Gastrocnemius medialis (tissue), 4 donors: ENCODE results near the gene PDZD7. TPM values are rescaled to one million over a fixed set of nuclear protein-coding genes. Genes with fewer than 3 reads are reported as not detected.

Experiments used
- ATAC-seq, 2 donors: fragments of 150-250 bp; one replicate each; pipeline ENCODE4 v1.9.1; 2016
- DNase-seq, 2 donors: peaks; one replicate each; pipeline ENCODE4 v3.0.0-alpha.2; 2019
- H3K27ac ChIP-seq, 4 donors: fragments of 200-600 bp; sonication (generic); 1 replicate in 1 of 4; 2 replicates in 3 of 4; pipeline ENCODE4 v1.5.1; 2016 to 2018; ENCODE audit warnings: mild to moderate bottlenecking in 2 of 4, moderate library complexity in 1 of 4
- H3K27me3 ChIP-seq, 3 donors: fragments of 200-600 bp; sonication (generic) in 2 of 3; 1 replicate in 1 of 3; 2 replicates in 2 of 3; pipeline versions ENCODE4 v1.5.1 to v1.6.0; 2016 to 2019; ENCODE audit warnings: mild to moderate bottlenecking in 1 of 3, moderate library complexity in 1 of 3
- H3K36me3 ChIP-seq, 2 donors: fragments of 200-600 bp; sonication (generic) in 1 of 2; one replicate each; pipeline ENCODE4 v1.5.1; 2017 to 2018
- H3K4me1 ChIP-seq, 2 donors: fragments of 200-600 bp; sonication (generic) in 1 of 2; one replicate each; pipeline ENCODE4 v1.5.1; 2016 to 2017; ENCODE audit warnings: mild to moderate bottlenecking in 2 of 2
- H3K4me3 ChIP-seq, 4 donors: fragments of 200-600 bp; sonication (generic) in 3 of 4; 1 replicate in 1 of 4; 2 replicates in 3 of 4; pipeline ENCODE4 v1.5.1; 2016 to 2019; ENCODE audit warnings: mild to moderate bottlenecking in 2 of 4
- H3K9me3 ChIP-seq, 3 donors: fragments of 200-600 bp; sonication (generic) in 2 of 3; 1 replicate in 1 of 3; 2 replicates in 2 of 3; pipeline ENCODE4 v1.5.1; 2016 to 2019
- POLR2A ChIP-seq, 2 donors: fragments of 450-650 bp; IDR thresholded peaks; one replicate each; pipeline ENCODE4 v1.6.1; 2017; ENCODE audit warnings: antibody characterized with exemption in 2 of 2, mild to moderate bottlenecking in 2 of 2, moderate library complexity in 2 of 2
- in situ Hi-C, 4 donors: fragments of 200-750 bp; cut with MboI; loops; one replicate each; pipeline versions ENCODE4 v1.15.0 to v1.8.0; 2017; ENCODE audit warnings: low sequenced_read_pairs in 4 of 4
- intact Hi-C: fragments of 100-400 bp; cut with DNase I; formaldehyde crosslinking; loops from one replicate; pipeline ENCODE4 v1.15.1; 2023; ENCODE audit warnings: low total_unique reads
- total RNA-seq, 4 donors: library from RNA; depleted of rRNA; stranded (reverse); fragments of >200 nt; gene quantifications; one replicate each; pipeline versions ENCODE4 v1.1.0 to v1.2.3, GENCODE V29; 2016
- TF ChIP-seq, protein P1 (sequence below), 5 experiments: fragments of 450-650 bp in 3 of 5; fragments of 200-600 bp in 2 of 5; sonication (generic) in 2 of 5; IDR thresholded peaks in 4 of 5; conservative IDR thresholded peaks in 1 of 5; 1 replicate in 4 of 5; 2 replicates in 1 of 5; pipeline ENCODE4 v1.5.1; 2016 to 2019; ENCODE audit warnings: antibody characterized with exemption in 5 of 5, mild to moderate bottlenecking in 3 of 5, moderate library complexity in 3 of 5

The PDZD7 gene
- total RNA-seq, 4 donors from 2014 or later: 0.11 TPM; not detected in 3

DNA sequence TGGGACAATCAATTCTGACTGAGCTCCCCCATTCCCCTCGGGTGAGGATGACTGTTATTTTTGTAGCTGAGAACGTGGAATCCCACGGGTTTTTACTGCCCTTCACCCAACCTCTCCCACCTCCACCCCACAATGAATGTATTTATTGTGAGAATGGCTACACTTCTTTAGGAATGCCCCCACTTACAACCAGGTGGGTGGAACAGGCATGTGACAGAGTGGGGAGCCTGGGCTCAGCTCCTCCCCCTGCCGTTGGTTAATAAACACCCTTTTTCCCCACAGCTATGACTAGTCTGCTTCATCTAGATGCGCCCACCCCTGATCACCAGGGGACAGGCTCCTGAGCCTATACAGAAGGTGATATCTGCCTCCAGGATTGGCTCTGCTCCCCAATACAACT, 45.6 kb downstream of the PDZD7 start:
- Histone ChIP-seq H3K4me1 (peaks cover 31 to 37% of the 10 kb centered on the region in 2 donors), H3K36me3 (peaks cover 0 to 38% of the 10 kb centered on the region in 2 donors), H3K27me3 (no peaks in the 10 kb centered on the region), H3K27ac (no peak overlapping the region), H3K9me3 (no peaks in the 10 kb centered on the region), H3K4me3 (no peak overlapping the region)
- intact Hi-C loops: no loop called here
- ATAC-seq: no peak
- no peak for DNase-seq
- in situ Hi-C loops: no loop called here
- no peak for TF ChIP-seq POLR2A (IDR thresholded peaks at IDR 0.05)
- TF ChIP-seq, protein P1, sequence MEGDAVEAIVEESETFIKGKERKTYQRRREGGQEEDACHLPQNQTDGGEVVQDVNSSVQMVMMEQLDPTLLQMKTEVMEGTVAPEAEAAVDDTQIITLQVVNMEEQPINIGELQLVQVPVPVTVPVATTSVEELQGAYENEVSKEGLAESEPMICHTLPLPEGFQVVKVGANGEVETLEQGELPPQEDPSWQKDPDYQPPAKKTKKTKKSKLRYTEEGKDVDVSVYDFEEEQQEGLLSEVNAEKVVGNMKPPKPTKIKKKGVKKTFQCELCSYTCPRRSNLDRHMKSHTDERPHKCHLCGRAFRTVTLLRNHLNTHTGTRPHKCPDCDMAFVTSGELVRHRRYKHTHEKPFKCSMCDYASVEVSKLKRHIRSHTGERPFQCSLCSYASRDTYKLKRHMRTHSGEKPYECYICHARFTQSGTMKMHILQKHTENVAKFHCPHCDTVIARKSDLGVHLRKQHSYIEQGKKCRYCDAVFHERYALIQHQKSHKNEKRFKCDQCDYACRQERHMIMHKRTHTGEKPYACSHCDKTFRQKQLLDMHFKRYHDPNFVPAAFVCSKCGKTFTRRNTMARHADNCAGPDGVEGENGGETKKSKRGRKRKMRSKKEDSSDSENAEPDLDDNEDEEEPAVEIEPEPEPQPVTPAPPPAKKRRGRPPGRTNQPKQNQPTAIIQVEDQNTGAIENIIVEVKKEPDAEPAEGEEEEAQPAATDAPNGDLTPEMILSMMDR (IDR thresholded peaks at IDR 0.05 in 4 of 5, conservative IDR thresholded peaks at IDR 0.05 in 1 of 5): no peak

DNA sequence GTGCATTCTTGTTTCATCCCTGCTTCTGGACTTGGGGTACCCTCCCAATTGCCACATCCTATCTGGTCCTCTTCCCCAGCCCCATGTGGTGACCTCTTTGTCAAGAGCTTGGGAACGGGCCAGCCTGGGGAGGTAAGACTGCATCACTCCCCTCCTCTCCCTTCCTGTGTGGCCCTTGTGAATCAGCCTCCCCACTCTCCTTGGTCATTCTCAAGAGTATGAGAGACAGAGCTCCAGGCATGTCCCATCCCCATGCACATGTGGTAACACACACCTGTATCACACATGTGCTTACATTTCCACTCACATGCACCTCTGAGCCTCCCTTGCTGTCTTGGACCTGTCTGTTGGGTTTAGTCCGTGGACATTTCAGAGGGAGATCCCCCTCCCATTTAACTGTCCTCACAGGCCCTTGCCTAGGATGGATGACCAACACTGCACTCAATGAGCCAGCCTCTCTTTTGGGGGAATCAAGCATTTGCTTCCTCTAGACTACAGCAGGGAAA, 46.2 kb downstream of the PDZD7 start:
- in situ Hi-C loops: no loop called here
- no peaks in the 10 kb centered on the region for H3K9me3 ChIP-seq
- intact Hi-C loops: no loop called here

GRCh38 chr10:100983868-100984671, 46.9 kb downstream of the PDZD7 start:
- no peak overlapping the region for H3K4me3 ChIP-seq
- ATAC-seq (no peak), DNase-seq (peak in 1 of 2 donors; percentile 2)
- intact Hi-C loops: no loop called here
- no peak overlapping the region for H3K27ac ChIP-seq
- H3K4me1 ChIP-seq: peaks cover 26 to 29% of the 10 kb centered on the region in 2 donors
- no peaks in the 10 kb centered on the region for H3K9me3 ChIP-seq
- peaks cover 0 to 38% of the 10 kb centered on the region in 2 donors for H3K36me3 ChIP-seq
- no peaks in the 10 kb centered on the region for H3K27me3 ChIP-seq
- in situ Hi-C loops: no loop called here
- TF ChIP-seq POLR2A (IDR thresholded peaks at IDR 0.05): no peak
- TF ChIP-seq, protein P1 (IDR thresholded peaks at IDR 0.05 in 4 of 5, conservative IDR thresholded peaks at IDR 0.05 in 1 of 5): no peak

More for the DNA sequence above, 46.2 kb downstream of the PDZD7 start:
- Histone ChIP-seq H3K4me3 (no peak overlapping the region), H3K4me1 (peaks cover 29 to 31% of the 10 kb centered on the region in 2 donors), H3K36me3 (peaks cover 0 to 41% of the 10 kb centered on the region in 2 donors), H3K27me3 (no peaks in the 10 kb centered on the region), H3K27ac (no peak overlapping the region)
- TF ChIP-seq POLR2A (IDR thresholded peaks at IDR 0.05): no peak
- TF ChIP-seq, protein P1 (IDR thresholded peaks at IDR 0.05 in 4 of 5, conservative IDR thresholded peaks at IDR 0.05 in 1 of 5): no peak
- ATAC-seq: no peak
- DNase-seq: peak in 1 of 2 donors; percentile 8

DNA sequence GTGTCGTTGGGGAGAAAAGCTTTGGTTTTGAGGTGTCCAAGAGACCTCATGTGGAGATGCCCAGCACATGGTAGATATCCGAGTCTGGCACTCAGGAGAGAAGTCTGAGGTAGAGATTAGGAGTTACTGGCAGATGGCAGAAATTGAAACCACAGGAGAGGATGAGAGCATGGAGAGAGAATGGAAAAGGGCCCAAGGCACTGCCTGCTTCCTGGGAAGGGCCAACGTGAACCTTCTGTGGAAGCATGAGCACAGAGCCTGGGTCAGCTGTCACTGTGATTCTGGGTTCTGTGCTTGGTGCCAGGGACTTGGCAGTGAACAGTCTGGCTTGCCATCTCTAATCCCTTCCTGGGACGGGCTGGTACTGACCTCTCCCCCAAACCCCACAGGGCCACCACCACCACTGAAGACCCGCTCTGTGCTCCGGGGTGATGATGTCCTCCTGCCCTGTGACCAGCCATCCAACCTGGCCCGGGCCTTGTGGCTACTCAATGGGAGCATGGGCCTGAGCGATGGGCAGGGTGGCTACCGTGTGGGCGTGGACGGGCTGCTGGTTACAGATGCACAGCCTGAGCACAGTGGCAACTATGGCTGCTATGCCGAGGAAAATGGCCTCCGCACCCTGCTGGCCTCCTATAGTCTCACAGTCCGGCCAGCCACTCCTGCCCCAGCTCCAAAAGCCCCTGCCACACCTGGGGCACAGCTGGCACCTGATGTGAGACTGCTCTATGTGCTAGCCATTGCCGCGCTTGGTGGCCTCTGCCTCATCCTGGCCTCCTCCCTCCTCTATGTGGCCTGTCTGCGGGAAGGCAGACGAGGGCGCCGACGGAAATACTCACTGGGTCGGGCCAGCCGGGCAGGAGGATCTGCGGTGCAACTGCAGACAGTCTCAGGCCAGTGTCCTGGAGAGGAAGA, 47.8 kb downstream of the PDZD7 start:
- no peak for ATAC-seq
- peak in 1 of 2 donors; percentile 6 for DNase-seq
- H3K27ac ChIP-seq: no peak overlapping the region
- in situ Hi-C loops (no loop called here), intact Hi-C loops (no loop called here)
- no peaks in the 10 kb centered on the region for H3K27me3 ChIP-seq
- H3K4me3 ChIP-seq: no peak overlapping the region
- peaks cover 19 to 23% of the 10 kb centered on the region in 2 donors for H3K4me1 ChIP-seq
- no peak for TF ChIP-seq POLR2A (IDR thresholded peaks at IDR 0.05)
- TF ChIP-seq, protein P1 (IDR thresholded peaks at IDR 0.05 in 4 of 5, conservative IDR thresholded peaks at IDR 0.05 in 1 of 5): no peak
- H3K9me3 ChIP-seq: no peaks in the 10 kb centered on the region
- H3K36me3 ChIP-seq: peaks cover 0 to 34% of the 10 kb centered on the region in 2 donors
